Measurements from ENCODE around the gene SRRM2.

Gene SRRM2

GRCh38 chr16:2777231-2777902, 24.9 kb downstream of the SRRM2 start, which contains the start of gene ELOB:
Gene ELOB (minus strand): TSS chr16:2777280. CDS start chr16:2777239, 41 bp downstream.
- peak; percentile 78 for DNase-seq (ENCODE audit: low spot score)

- peak; percentile 40 for DNase-seq (ENCODE audit: low spot score)
These were observed 25.6 kb downstream of the SRRM2 start for GRCh38 chr16:2777903-2778629.

GRCh38 chr16:2778630-2778958, 26.2 kb downstream of the SRRM2 start:
- DNase-seq (ENCODE audit: low spot score) = no peak

GRCh38 chr16:2779151-2779920, 26.9 kb downstream of the SRRM2 start:
- DNase-seq (ENCODE audit: low spot score) = no peak

GRCh38 chr16:2779978-2780898, 27.8 kb downstream of the SRRM2 start:
- no peak for DNase-seq (ENCODE audit: low spot score)

- DNase-seq (ENCODE audit: low spot score) = no peak
These were observed 30.3 kb downstream of the SRRM2 start for GRCh38 chr16:2782583-2783351.

- DNase-seq (ENCODE audit: low spot score) = no peak
These were observed 31.3 kb downstream of the SRRM2 start for GRCh38 chr16:2783581-2784357.

GRCh38 chr16:2784358-2785100, 32.1 kb downstream of the SRRM2 start:
- DNase-seq (ENCODE audit: low spot score) = no peak

- no peak for DNase-seq (ENCODE audit: low spot score)
These were observed 32.9 kb downstream of the SRRM2 start for GRCh38 chr16:2785101-2785991.

- no peak for DNase-seq (ENCODE audit: low spot score)
These were observed 33.8 kb downstream of the SRRM2 start for GRCh38 chr16:2786061-2786825.

GRCh38 chr16:2786826-2787151, 34.4 kb downstream of the SRRM2 start:
- DNase-seq (ENCODE audit: low spot score) = no peak

- no peak for DNase-seq (ENCODE audit: low spot score)
These were observed 35.0 kb downstream of the SRRM2 start, which contains the start of gene PRSS33 for GRCh38 chr16:2787406-2787805. Gene PRSS33 (minus strand): TSS chr16:2787560. CDS start chr16:2786547, 1,013 bp downstream.

GRCh38 chr16:2787961-2788360, 35.5 kb downstream of the SRRM2 start:
- DNase-seq (ENCODE audit: low spot score) = no peak

- no peak for DNase-seq (ENCODE audit: low spot score)
These were observed 38.2 kb downstream of the SRRM2 start for GRCh38 chr16:2790631-2791030.

GRCh38 chr16:2791174-2791573, 38.7 kb downstream of the SRRM2 start:
- DNase-seq (ENCODE audit: low spot score) = no peak

- DNase-seq (ENCODE audit: low spot score) = no peak
These were observed 40.5 kb downstream of the SRRM2 start for GRCh38 chr16:2792940-2793339.

- DNase-seq (ENCODE audit: low spot score) = no peak
These were observed 43.1 kb downstream of the SRRM2 start for GRCh38 chr16:2795395-2796143.
